Esophagus muscularis mucosa (tissue), 4 donors: ENCODE measurements around the gene SIK3. TPM values are rescaled to one million over a fixed set of nuclear protein-coding genes. Genes with fewer than 3 reads are reported as not detected.

Source experiments
- DNase-seq: peaks from one replicate; pipeline ENCODE4 v3.0.0-alpha.2; 2017; ENCODE audit errors: extremely low spot score
- H3K27ac ChIP-seq, 4 donors: fragments of 200-600 bp; sonication (generic); replicated peaks in 1 of 4; 1 replicate in 3 of 4; 2 replicates in 1 of 4; pipeline ENCODE4 v1.5.1; 2016 to 2019; ENCODE audit warnings: mild to moderate bottlenecking in 1 of 4
- H3K27me3 ChIP-seq, 4 donors: fragments of 200-600 bp; sonication (generic); one replicate each; pipeline versions ENCODE4 v1.5.1 to v1.6.0; 2016 to 2019
- H3K36me3 ChIP-seq, 4 donors: fragments of 200-600 bp; sonication (generic); one replicate each; pipeline ENCODE4 v1.5.1; 2016 to 2019
- H3K4me1 ChIP-seq, 4 donors: fragments of 200-600 bp; sonication (generic); one replicate each; pipeline ENCODE4 v1.5.1; 2016 to 2019
- H3K4me3 ChIP-seq, 4 donors: fragments of 200-600 bp; sonication (generic); 1 replicate in 2 of 4; 2 replicates in 2 of 4; pipeline ENCODE4 v1.5.1; 2016 to 2019; ENCODE audit warnings: mild to moderate bottlenecking in 4 of 4, moderate library complexity in 1 of 4
- H3K9me3 ChIP-seq, 4 donors: fragments of 200-600 bp; sonication (generic); 1 replicate in 3 of 4; 2 replicates in 1 of 4; pipeline ENCODE4 v1.5.1; 2016 to 2019
- CTCF ChIP-seq, 3 experiments: fragments of 200-600 bp in 2 of 3; fragments of 450-650 bp in 1 of 3; sonication (generic) in 2 of 3; IDR thresholded peaks; one replicate each; pipeline ENCODE4 v1.5.1; 2017 to 2019; ENCODE audit warnings: antibody characterized with exemption in 3 of 3, mild to moderate bottlenecking in 2 of 3, moderate library complexity in 1 of 3
- EP300 ChIP-seq: sonication (generic); formaldehyde crosslinking; IDR thresholded peaks from one replicate; pipeline ENCODE4 v1.6.1; 2017; ENCODE audit warnings: antibody characterized with exemption
- POLR2A ChIP-seq: fragments of 450-650 bp; IDR thresholded peaks from one replicate; pipeline ENCODE4 v1.6.1; 2017; ENCODE audit warnings: antibody characterized with exemption, moderate library complexity, mild to moderate bottlenecking, low read depth
- POLR2AphosphoS5 ChIP-seq, 2 donors: sonication (generic); formaldehyde crosslinking; IDR thresholded peaks; one replicate each; pipeline ENCODE4 v1.6.1; 2017; ENCODE audit warnings: antibody characterized with exemption in 2 of 2
- WGBS: methylation state at CpG from one replicate; pipeline ENCODE4 v1.1.5; 2018; 5-methylcytosine and 5-hydroxymethylcytosine counted together
- intact Hi-C: fragments of 100-400 bp; cut with DNase I; formaldehyde crosslinking; loops from one replicate; pipeline ENCODE4 v1.15.1; 2023
- total RNA-seq, 4 donors: library from RNA; depleted of rRNA; stranded (reverse); fragments of >200 nt; gene quantifications; one replicate each; pipeline versions ENCODE4 v1.1.0 to v1.2.1, GENCODE V29; 2016

SIK3 gene
- total RNA-seq, 4 donors from 2014 or later = 39.5 to 53.5 (median 42.3) TPM

- Histone ChIP-seq H3K27me3 (no peaks in the 10 kb centered on the region), H3K27ac (peak overlapping the region in 2 of 4 donors; percentile 0 to 17), H3K4me1 (peaks cover 12 to 43% (median 27%) of the 10 kb centered on the region in 4 donors), H3K9me3 (no peaks in the 10 kb centered on the region), H3K36me3 (no peaks in the 10 kb centered on the region), H3K4me3 (no peak overlapping the region)
- TF ChIP-seq POLR2A (no peak), EP300 (no peak), POLR2AphosphoS5 (IDR thresholded peaks at IDR 0.05) (no peak), CTCF (IDR thresholded peaks at IDR 0.05) (no peak)
- intact Hi-C loops = loop anchor here (10.0 kb wide), 1 partner anchor 63 kb away; no protein-coding TSS in a partner anchor
- DNase-seq = no peak
- 85% methylated on average over 7 of the region's 7 CpGs for WGBS
These were observed 186.1 kb downstream of the SIK3 start for GRCh38 chr11:116911976-116912734.

DNA sequence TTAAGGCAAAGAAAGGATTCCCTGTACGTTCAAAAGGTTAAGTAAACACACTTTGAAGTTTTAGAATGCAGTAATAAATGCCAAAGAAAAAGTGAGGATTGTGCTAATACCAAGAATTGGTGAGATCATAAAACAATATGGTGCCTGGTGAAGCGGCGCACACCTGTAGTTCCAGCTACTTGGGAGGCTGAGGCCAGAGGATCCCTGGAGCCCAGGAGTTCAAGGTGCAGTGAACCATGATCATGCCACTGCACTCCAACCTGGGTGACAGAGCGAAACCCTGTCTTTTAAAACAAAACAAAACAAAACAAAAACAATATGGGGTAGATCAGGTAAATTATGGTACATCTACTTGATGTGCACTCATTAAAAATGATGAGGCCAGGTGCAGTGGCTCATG, 187.4 kb downstream of the SIK3 start:
- DNase-seq = no peak
- no peaks in the 10 kb centered on the region for H3K27me3 ChIP-seq
- WGBS = 87% methylated on average over 4 of the region's 4 CpGs
- no peaks in the 10 kb centered on the region for H3K36me3 ChIP-seq
- no peak overlapping the region for H3K27ac ChIP-seq
- H3K4me1 ChIP-seq = peaks cover 12 to 50% (median 27%) of the 10 kb centered on the region in 4 donors
- intact Hi-C loops = loop anchor here (10.0 kb wide), 1 partner anchor 64 kb away; no protein-coding TSS in a partner anchor
- TF ChIP-seq EP300 (no peak), POLR2AphosphoS5 (IDR thresholded peaks at IDR 0.05) (no peak), CTCF (IDR thresholded peaks at IDR 0.05) (no peak), POLR2A (no peak)
- no peak overlapping the region for H3K4me3 ChIP-seq
- no peaks in the 10 kb centered on the region for H3K9me3 ChIP-seq

DNA sequence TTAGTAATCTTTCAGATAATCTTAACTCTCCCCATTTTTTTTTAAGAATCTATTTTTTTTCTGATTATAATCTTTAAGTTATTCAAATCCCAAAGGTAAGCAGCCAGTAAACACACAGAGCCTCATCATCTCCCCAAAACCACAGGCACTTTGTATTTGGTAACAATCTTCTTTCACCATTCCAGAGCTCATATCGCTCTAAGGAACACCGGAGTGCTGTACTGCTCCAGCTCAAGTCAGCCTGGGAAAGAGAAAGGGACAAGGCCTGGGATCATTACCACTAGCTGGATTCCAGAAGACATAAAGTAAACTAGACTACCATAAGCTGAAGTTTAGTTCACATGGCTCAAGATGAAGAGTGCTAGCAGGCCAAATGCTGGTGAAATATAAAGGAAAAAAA, 187.8 kb downstream of the SIK3 start:
- Histone ChIP-seq H3K27me3 (no peaks in the 10 kb centered on the region), H3K4me1 (peaks cover 12 to 50% (median 27%) of the 10 kb centered on the region in 4 donors), H3K27ac (no peak overlapping the region), H3K4me3 (no peak overlapping the region), H3K9me3 (no peaks in the 10 kb centered on the region), H3K36me3 (no peaks in the 10 kb centered on the region)
- no peak for DNase-seq
- intact Hi-C loops = loop anchor here (10.0 kb wide), 1 partner anchor 64 kb away; no protein-coding TSS in a partner anchor
- TF ChIP-seq CTCF (IDR thresholded peaks at IDR 0.05) (no peak), EP300 (no peak), POLR2AphosphoS5 (IDR thresholded peaks at IDR 0.05) (no peak), POLR2A (no peak)
- WGBS = 93% methylated on average over 2 of the region's 2 CpGs

- no peak overlapping the region for H3K4me3 ChIP-seq
- H3K4me1 ChIP-seq = peaks cover 12 to 50% (median 27%) of the 10 kb centered on the region in 4 donors
- H3K9me3 ChIP-seq = no peaks in the 10 kb centered on the region
- TF ChIP-seq POLR2A (no peak), POLR2AphosphoS5 (IDR thresholded peaks at IDR 0.05) (no peak), EP300 (no peak), CTCF (IDR thresholded peaks at IDR 0.05) (no peak)
- intact Hi-C loops = no loop called here
- H3K27ac ChIP-seq = no peak overlapping the region
- no peak for DNase-seq
- H3K36me3 ChIP-seq = no peaks in the 10 kb centered on the region
- no peaks in the 10 kb centered on the region for H3K27me3 ChIP-seq
- 84% methylated on average over 1 of the region's 1 CpG for WGBS
These were observed 189.0 kb downstream of the SIK3 start for GRCh38 chr11:116909245-116909644.
